ENCODE results near the gene FAM107B.
"Not testable (repeated sequence)": the region's sequence is repeated elsewhere in the genome, so short reads cannot be mapped to it uniquely, and the experiment has no call there.

FAM107B gene

DNA sequence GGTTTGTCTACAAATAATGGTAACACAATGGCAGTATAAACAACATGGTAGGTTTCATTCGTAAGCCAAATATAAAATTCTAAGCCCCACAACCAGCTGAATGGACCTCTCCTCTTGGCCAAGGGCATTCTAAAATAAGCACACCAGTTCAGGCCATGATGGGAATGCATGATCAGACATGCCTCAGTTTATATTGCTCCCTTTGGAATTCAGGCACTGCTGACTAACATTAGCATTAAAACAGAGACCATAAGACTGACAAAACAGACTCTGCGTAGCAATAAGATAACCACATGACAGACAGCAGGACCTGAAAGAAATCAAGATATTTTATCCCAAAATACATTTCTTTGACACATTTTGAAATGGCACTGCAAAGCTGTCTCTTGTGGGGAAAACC is 125.8 kb downstream of the FAM107B start:
- H3K4me3 ChIP-seq (replicated peaks; ENCODE audit: low read depth, low read length) = no peak overlapping the region
- TF ChIP-seq, protein P1, sequence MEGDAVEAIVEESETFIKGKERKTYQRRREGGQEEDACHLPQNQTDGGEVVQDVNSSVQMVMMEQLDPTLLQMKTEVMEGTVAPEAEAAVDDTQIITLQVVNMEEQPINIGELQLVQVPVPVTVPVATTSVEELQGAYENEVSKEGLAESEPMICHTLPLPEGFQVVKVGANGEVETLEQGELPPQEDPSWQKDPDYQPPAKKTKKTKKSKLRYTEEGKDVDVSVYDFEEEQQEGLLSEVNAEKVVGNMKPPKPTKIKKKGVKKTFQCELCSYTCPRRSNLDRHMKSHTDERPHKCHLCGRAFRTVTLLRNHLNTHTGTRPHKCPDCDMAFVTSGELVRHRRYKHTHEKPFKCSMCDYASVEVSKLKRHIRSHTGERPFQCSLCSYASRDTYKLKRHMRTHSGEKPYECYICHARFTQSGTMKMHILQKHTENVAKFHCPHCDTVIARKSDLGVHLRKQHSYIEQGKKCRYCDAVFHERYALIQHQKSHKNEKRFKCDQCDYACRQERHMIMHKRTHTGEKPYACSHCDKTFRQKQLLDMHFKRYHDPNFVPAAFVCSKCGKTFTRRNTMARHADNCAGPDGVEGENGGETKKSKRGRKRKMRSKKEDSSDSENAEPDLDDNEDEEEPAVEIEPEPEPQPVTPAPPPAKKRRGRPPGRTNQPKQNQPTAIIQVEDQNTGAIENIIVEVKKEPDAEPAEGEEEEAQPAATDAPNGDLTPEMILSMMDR (IDR thresholded peaks at IDR 0.05; ENCODE audit: low read depth, low read length, missing control alignments) = no peak
- DNase-seq (ENCODE audit: extremely low read depth, low read depth) = no peak

DNA sequence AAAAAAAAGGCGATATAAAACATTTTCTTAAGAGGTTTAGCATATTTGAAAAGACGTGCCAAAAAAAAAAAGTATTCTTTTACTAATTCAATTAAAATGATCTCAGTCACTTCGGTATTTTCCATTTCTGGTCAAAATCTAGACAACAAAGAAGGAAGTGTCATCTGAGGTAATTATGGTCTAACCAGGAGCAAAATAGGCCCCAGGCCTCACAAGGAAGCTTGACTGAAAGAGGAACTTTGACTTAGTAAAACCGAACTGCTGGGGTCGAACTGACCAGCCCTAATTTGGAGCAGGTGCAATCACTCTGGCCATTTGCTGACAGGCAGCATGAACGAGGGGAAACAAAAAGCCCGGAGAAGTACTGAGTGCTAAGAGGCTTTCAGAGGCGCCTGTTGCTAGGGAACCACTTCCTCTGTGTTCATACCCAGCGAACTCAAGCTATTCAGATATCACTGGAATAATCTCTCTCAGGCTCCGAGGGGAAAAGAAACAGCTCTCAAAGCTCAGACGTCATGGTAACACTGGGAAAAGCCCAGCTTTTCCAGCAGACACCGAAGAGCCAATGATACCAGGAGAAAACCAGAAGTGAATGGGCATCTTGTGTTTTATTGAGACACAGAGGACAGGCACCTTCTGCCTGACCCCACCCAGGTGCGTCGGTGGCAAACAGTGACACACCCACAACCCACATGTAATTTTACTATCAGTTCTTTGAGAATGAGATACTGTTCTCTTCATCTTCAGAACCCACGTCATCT is 126.5 kb downstream of the FAM107B start:
- TF ChIP-seq, protein P1 (IDR thresholded peaks at IDR 0.05; ENCODE audit: low read depth, low read length, missing control alignments) = no peak
- H3K4me3 ChIP-seq (replicated peaks; ENCODE audit: low read depth, low read length) = no peak overlapping the region
- DNase-seq (ENCODE audit: extremely low read depth, low read depth) = peak; percentile 35

- no peak for DNase-seq (ENCODE audit: extremely low read depth, low read depth)
- no peak overlapping the region for H3K4me3 ChIP-seq (replicated peaks; ENCODE audit: low read depth, low read length)
- TF ChIP-seq, protein P1 (IDR thresholded peaks at IDR 0.05; ENCODE audit: low read depth, low read length, missing control alignments) = no peak
Observed at GRCh38 chr10:14645239-14645960, 129.3 kb downstream of the FAM107B start.

- TF ChIP-seq, protein P1 (IDR thresholded peaks at IDR 0.05; ENCODE audit: low read depth, low read length, missing control alignments) = no peak
- H3K4me3 ChIP-seq (replicated peaks; ENCODE audit: low read depth, low read length) = no peak overlapping the region
- no peak for DNase-seq (ENCODE audit: extremely low read depth, low read depth)
Observed at GRCh38 chr10:14639637-14640036, 135.1 kb downstream of the FAM107B start.

DNA sequence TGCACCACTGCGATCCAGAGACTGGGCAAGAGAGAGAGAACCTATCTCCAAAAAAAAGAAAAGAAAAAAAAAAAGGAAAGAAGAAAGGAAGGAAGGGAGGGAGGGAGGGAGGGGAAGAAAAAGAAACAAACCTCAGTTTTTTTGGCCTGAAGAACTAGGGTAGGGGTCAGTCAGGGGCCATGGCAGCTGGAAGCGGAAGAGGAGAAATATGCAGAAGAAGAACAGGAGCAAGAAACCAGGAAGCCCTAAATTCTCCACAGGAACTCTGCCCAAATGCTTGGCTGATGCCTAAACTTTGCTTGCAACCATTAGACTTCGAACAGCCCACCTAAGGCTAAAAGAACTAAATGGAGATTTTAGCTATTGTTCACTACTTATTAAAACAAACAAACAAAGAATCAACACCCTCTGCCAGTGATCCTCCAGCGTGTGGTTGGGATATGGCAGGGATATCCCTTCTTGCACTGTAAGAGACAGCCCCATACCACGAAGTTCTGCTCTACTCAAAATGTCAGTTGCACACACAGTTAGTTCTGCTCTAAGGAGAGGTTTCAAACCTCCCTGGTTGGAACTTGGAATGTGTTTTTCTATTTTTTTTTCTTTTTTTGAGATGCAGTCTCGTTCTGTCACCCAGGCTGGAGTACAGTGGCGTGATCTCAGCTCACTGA is 139.5 kb downstream of the FAM107B start:
- TF ChIP-seq, protein P1 (IDR thresholded peaks at IDR 0.05; ENCODE audit: low read depth, low read length, missing control alignments) = no peak
- DNase-seq (ENCODE audit: extremely low read depth, low read depth) = no peak
- H3K4me3 ChIP-seq (replicated peaks; ENCODE audit: low read depth, low read length) = no peak overlapping the region

DNA sequence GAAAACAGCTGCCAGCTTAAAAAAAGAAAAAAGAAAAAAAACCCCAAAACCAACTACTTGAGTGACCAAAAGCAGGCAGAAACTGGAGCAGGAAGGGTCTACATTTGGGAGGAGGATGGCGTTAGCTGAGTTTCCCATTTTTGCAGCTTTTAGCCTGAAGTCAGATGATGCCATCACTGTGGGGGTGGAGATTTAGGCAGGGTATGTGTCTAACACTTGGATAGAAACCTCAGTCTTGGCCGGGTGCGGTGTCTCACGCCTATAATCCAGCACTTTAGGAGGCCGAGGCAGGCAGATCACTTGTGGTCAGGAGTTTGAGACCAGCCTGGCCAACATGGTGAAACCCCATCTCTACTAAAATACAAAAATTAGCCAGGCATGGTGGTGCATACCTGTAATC is 140.1 kb downstream of the FAM107B start:
- H3K4me3 ChIP-seq (replicated peaks; ENCODE audit: low read depth, low read length); DNase-seq (ENCODE audit: extremely low read depth, low read depth): not testable (repeated sequence)

Data from HFF-Myc (cell line).